ENCODE measurements around the gene PTOV1. TPM values are rescaled to one million over a fixed set of nuclear protein-coding genes. Genes with fewer than 3 reads are reported as not detected.

PTOV1 gene
- total and polyA plus RNA-seq, 2 of the 4 experiments (the other 2 are of a cell fraction): 34.4 to 107 TPM

DNA sequence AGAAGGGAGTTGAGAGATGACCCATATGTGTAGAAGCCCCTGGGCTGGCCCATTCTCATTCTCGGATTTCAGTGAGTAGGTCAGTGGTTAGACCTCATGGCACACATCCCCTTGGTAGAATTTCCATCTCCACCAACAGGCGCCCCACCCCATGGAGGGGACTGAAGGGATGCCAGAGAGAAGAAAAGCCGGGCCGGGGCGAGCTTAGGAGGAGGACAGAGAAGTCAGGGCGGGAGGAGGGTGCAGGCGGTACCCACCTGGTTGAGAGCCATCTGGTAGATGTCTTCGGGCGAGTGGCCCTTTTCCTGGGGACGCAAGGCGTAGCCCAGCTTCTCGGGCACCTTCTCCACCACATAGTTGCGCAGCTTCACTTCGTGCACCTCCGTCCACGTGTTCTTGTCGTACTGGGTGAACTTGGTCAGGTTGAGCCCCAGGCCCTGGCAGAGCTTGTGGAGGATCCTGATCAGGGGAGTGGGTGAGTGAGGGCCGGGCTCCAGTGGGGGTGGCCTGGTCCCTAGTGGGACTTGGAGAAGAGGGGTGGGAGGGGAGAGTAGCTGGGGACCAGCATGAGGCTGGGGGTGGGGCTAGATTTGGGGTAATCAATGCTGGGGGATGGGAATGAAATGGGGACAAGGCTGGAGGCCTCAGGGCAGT lies 43.2 kb downstream of the PTOV1 start:
- Histone ChIP-seq H2AFZ (replicated peaks; ENCODE audit: low read length, poor library complexity) (no peak overlapping the region), H2BK20ac (ENCODE audit: low read depth, low read length) (no peak overlapping the region), H3K4me3 (ENCODE audit: insufficient read depth, low read depth, low read length) (no peak overlapping the region), H3K9ac (ENCODE audit: low read depth, low read length) (no peak overlapping the region), H3K4me2 (ENCODE audit: low read depth, low read length) (no peak overlapping the region), H2AK9ac (replicated peaks; ENCODE audit: low read depth, low read length, poor library complexity) (no peak overlapping the region), H4K20me1 (ENCODE audit: insufficient read depth, low read length) (no peaks in the 10 kb centered on the region), H3K27me3 (ENCODE audit: control insufficient read depth, insufficient read depth, low read length) (peaks cover 8% of the 10 kb centered on the region; the same call in 1 of the 2 replicates), H3K4ac (ENCODE audit: low read depth, low read length) (no peak overlapping the region), H3K9me3 (ENCODE audit: control insufficient read depth, insufficient read depth, low read length) (no peaks in the 10 kb centered on the region), H2BK15ac (ENCODE audit: low read depth, low read length) (no peak overlapping the region), H3K4me1 (ENCODE audit: control insufficient read depth, insufficient read depth, low read length) (peaks cover 10% of the 10 kb centered on the region), H3K23ac (ENCODE audit: low read depth, low read length) (no peak overlapping the region), H4K5ac (ENCODE audit: low read depth, low read length) (no peak overlapping the region), H3K18ac (ENCODE audit: low read depth, low read length) (no peak overlapping the region), H3K56ac (ENCODE audit: extremely low read depth, insufficient read depth, low read length) (no peak overlapping the region), H2BK120ac (ENCODE audit: low read depth, low read length) (no peak overlapping the region), H3K14ac (replicated peaks; ENCODE audit: low read depth, low read length) (no peak overlapping the region), H3K9me1 (ENCODE audit: insufficient read depth, low read length) (no peaks in the 10 kb centered on the region), H2BK5ac (ENCODE audit: low read depth, low read length, poor library complexity, severe bottlenecking) (no peak overlapping the region), H3K36me3 (ENCODE audit: control insufficient read depth, insufficient read depth, low read length) (no peaks in the 10 kb centered on the region; the same call in 1 of the 2 replicates), H3K27ac (ENCODE audit: insufficient read depth, low read length) (no peak overlapping the region), H2AK5ac (ENCODE audit: low read depth, low read length) (no peak overlapping the region; the same call in 1 of the 2 replicates), H4K8ac (ENCODE audit: low read depth in 2 of 2, low read length in 2 of 2) (no peak overlapping the region), H4K91ac (ENCODE audit: insufficient read depth, low read depth, low read length) (no peak overlapping the region), H3K79me1 (ENCODE audit: low read depth in 1 of 2, low read length in 2 of 2) (no peaks in the 10 kb centered on the region)
- intact Hi-C loops (cut with micrococcal nuclease) (no loop called here), dilution Hi-C loops (cut with HindIII; ENCODE audit: low sequenced_read_pairs, unreplicated experiment) (no loop called here), in situ Hi-C loops (cut with MboI; ENCODE audit: low sequenced_read_pairs) (no loop called here)
- TF ChIP-seq RAD21 (IDR thresholded peaks at IDR 0.05; ENCODE audit: low read length): no peak
- TF ChIP-seq POLR2A (IDR thresholded peaks at IDR 0.05; ENCODE audit: low read depth, low read length): no peak
- no peak for TF ChIP-seq SMC3 (IDR thresholded peaks at IDR 0.05; ENCODE audit: low read depth, low read length)
- TF ChIP-seq MAFK (IDR thresholded peaks at IDR 0.05; ENCODE audit: low read depth, low read length): no peak
- no peak for ATAC-seq (ENCODE audit: low read depth)
- no peak for DNase-seq
- ChIA-PET CTCF (no interaction called here), POLR2A (ENCODE audit: unreplicated experiment) (no interaction called here)
- BruUV-seq (replicated peaks): no TSS peak
- WGBS, 2 experiments (ENCODE audit: extremely low coverage in 2 of 2, insufficient read length in 1 of 2): 88% methylated on average over 5 of the region's 18 CpGs; no CpG with 5 or more reads in 1 of the 2 experiments
